ENCODE data around the gene LRRC4C.

The LRRC4C gene

DNA sequence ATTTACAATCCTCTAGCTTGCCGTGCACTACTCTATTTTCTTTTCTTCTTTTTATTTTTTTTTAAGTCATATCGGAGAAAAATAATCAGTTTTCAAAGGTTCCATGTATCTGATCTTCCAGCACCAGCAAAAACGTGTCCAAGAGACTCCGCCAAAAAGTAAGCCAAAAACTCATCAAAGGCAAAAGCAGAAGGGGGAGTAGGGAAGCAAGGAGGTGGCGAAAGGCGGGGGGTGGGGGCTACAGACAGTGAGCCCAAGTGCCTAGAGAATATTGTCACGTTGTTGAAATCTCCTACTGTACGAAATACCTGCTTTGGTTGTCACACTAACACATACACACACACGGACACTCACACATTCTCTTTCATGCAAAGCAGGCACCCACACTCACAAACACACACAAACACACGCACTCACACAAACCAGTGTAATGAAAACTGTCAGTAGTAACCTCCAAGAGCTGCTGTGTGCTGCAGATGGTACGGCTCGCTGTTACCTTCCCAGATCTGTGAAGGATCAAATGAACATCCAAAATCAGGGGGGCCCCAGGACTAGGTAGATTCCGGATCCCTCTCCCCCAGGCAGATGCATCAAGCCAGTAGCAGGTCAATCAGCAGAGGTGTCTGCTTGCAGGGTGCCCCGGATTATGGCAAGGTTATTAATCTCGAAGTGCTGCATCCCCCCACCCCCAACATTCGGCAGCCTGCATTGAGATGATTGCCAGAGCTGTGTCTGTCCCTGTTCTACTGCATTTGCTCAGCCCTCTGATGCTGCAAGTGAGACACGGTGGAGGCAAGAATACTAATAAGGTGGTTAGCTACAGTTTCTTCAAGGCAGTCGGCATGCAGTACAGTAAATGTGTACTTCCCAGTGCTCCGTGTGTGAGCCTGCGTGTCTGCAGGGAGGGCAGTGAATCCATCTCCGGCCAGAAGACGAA is at the start of gene LRRC4C:
TSS of gene LRRC4C (minus strand) at position 188 of the 937 bp plus-strand sequence.
- DNase-seq, result no peak

DNA sequence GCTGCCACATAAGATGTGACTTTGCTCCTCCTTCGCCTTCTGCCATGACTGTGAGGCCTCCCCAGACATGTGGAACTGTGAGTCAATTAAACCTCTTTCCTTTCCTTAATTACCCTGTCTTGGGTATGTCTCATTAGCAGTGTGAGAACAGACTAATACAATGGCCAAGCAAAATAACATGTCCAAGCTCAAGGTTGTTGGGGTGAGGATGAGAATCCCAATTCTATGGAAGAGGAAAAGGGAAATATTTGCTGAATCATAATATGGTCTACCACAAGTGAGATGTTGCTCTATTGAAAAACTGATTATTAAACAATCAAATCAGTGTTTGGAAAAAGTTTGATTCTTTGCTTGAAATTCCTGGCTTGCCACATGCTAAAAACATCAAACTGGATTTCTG is 48.7 kb upstream of the LRRC4C start:
- DNase-seq, result no peak

DNA sequence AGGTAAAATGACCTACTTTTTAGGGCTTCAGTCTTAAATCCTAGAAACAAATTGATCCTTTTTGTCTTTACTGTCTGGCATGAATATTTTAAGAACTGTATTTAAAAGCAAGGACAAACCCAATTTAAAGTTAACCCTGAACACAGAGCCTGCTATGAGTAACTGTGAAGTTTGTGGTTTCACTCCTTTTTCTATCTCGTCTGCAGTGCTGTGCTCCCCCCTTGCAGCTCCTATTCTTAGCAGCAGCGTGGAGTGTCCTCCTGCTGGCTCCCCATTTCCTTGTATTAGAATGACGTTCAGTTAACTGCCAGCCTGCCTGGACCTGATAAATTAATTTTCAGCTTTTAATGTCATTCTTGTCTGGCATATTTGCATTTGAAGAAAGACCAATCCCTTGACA is 40.0 kb upstream of the LRRC4C start:
- DNase-seq, result no peak

DNA sequence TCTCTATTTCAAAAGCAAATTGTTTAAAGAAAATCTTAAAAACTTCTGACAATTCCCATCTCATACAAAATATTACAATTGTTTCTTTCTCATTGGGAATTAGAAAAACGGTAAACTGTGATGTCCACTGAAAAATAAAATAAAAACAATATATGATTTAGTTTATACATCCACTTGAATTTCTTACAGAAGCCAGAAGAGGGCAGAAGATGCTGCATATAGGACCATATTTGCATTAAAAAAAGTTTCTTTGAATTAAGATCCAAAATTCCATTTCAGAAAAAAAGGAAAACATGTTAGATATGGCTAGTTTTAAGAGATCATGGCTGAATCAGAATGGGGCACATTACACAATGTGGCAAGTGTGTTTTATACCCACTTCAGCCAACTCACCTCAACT is 39.3 kb upstream of the LRRC4C start:
- no peak for DNase-seq

DNA sequence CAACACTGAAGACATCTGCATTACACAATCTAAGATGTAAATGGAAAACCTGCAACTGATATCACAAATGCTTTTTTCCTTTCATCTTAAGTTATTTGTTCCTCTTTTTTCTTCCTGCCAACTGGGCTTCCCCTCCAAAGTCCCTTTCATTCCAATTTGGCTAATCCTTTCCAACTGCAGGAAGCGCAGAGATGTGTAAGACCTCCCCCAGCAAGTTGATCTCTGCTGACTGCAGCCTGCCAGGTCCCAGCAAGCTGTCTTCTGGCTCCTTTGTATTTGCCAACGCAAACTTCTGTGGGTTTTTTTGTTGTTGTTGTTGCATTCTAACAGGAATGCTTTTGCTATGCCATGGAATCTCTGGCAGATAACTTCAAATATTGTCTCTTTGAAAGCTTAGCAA is 38.5 kb upstream of the LRRC4C start:
- DNase-seq, result no peak

DNA sequence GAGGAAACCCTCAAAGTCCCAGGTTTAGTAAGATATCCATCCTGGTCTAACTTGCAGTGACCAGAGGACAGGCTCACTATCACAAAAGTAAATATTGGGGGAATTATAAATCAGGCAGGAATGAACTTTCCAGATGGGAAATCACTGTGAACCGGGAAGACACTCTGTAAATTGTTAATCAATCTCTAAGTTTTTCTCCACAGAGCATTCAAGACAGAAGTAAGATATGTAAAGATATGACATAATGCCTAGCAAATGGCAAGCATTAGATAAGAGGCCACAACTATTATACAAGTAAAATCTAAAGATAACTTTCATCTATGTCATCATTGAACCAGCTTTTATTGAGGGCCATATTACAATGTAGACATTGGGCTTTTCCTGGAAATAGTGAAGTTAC is 35.3 kb upstream of the LRRC4C start:
- DNase-seq, result no peak

DNA sequence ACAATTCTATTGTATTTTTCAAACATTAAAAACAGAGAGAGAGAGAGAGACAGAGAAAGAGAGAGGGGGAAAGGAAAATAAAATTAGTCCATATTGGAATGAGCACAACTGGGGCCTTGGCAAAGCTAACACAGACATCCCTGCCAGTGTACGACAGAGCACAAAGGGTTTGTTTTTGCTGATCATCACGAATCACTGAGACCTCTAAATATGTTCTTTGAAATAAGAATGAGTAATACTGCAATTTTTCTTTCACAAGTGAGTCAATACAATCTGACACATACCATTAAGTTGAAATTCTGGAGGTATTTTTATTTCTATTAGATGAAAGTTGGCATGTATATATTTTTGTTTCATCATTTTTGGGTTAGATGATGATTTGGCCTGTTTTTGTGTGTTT is 27.0 kb upstream of the LRRC4C start:
- no peak for DNase-seq

DNA sequence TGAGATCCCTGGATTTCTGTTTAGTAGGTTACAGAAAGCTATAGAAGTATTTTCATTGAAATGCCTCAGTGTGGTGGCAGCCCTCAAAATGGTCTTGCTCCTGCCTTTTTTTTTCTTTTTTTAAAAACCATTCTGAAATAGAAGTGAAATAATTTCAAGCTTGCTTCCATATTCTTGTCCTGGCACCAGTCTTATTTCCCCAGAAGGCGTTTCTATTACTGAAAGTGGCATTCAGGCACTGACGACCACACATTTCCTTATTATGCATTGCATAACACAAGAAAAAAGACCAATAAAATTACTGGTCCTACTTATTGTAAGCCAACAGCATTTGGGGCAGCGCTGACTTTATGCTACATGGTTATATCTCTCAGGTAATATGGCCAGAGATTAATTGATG is 24.5 kb upstream of the LRRC4C start:
- no peak for DNase-seq

DNA sequence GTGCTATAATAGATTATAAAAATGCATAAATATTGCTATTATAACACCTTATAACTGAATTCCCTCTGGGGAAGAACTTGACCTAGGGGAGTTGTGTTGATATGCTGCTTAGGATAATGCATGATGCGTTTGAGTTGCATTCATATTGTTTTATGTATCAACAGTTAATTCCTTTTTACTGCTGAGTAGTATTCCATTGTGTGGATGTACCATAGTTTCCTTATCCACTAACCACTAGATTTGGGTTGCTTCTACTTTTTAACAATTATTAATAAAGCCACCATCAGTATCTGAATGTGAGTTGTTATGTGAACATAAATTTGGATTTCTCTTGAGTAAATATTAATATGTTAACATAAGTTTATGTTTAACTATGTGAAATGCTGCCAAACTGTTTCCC is 19.7 kb upstream of the LRRC4C start:
- no peak for DNase-seq

DNA sequence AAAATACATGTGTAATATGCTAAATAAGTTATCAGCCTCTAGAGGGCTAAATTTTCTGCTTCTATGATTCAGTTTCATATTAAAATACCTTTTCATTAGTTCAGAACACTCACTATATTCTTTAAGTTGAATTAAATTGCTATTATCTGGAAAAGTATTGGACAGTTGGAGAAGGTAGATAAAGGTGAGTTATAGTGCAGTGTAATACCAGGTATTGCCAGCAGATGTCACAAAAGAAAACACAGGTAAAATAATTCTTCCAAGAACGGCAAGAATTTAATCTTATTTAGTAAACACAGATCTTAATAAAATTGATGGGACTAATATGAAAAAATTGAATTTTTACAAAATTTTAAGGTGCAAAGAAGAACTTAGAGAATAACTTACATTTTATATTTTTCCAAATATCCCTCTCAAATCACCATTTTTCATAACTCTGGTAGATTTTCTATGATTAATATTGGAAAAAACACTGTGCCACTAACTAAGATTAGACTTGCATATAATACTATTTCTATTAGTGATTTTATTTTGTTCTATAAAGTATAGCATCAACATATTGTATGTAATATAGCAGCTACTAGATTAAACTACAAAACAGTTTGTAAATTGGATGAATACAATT is 1.7 kb upstream of the LRRC4C start:
- no peak for DNase-seq

DNA sequence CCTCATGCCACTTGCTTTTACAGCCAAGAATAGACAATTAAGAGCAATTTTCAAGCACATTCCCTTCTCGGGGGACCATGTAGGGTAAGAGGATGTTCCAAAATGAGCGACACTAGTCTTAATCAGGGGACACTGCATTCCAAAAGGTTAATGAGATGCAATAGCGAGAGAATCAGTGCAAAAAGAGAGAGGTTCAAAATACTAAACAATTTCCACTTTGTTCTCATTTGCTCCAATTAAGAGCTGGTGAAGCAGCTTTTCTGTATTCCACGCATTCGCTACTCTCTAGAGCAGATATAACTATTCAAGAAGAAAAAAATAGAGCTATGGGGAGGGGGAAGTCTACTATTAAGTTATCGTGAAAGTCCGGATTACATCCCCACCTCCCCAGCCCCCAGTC is 811 bp downstream of the LRRC4C start:
- no peak for DNase-seq

DNA sequence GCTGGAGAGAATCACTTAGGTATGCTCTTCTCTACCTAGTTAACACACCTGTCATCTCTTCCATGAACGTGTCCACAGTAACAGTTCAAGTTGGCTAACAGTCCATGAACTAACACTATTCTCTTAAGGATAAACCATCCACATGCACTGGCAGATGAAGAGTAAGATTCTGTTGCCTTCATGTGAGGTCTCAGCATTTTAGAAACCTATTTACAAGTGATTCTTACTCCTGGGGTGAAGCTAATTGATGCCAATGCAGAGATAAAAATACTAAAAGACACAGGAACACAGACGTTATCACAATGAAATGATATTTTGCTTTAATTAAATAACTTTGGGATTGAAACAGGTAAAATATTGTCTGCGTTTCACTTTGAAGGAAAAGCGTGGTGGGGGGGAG is 1.3 kb downstream of the LRRC4C start:
- DNase-seq, result no peak

DNA sequence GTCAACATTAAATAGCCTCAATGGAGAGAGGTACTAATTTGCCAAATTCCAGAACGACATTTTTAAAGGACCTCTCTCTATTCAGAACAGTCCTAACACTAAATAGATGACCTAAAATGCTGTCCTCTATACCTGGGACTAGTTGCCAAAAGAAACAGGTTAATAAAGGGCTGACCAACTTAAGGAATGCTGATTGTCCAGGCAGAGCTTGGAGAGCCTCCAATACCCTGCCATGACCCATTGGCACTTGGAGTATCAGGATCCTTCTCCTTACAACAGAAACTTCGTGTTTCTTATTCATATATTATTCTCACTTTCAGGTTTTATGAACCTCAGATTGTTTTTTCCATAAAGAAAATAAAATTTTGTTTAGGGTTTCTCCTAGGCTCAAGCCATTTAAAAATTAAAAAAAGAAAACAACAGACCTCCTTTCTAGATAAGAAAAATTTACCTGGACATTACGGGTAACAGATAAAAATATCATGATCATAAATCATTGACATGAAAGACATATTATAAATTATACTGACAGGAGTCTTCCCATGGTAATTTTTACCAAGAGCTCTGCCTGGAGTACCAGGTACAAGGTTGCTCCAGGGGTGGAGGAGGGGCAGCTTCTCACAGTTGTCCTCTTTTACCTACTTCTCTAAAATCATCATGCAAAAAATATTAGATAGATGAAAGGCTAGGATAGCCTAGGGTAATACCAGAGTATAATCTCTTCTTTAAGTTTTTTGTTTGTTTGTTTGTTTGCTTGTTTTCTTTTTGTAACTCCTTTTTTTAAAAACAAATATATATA is 2.0 kb downstream of the LRRC4C start:
- DNase-seq, result no peak

DNA sequence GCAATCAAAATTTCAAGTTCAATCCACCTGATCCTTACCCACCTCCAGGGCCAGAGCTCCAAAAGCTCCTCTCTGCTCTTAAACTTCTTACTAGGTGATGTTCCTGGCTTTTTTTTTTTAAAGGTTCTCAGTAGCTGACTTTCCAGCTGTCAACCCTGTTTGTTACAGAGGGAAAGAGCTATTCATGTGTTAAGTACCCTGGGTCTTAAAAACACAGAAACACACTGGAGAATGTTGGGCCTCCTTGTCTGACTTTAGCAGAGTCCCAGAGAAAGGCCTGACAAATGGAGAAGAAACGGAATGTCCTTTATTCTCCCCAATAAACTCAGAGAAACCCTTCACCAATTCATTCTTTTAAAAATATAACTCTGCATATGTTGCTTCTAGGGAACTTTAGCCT is 3.2 kb downstream of the LRRC4C start:
- DNase-seq, result no peak

DNA sequence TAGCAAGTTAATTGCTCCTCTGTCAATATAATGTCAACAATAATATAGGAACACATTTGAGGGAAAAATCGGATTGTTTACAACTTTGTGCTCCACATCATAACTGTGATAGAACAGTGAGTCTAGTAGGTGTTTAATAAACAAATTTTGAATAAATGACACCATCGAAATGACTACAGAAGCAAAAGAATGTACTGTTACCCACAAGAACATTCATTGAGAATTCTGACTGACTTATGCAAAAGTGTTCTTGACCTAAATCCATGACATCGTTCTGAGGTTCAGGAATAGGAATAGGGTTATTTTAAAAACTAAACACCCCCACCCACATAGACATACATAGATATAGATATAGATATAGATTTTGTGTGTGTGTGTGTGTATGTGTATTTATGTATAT is 8.4 kb downstream of the LRRC4C start:
- no peak for DNase-seq

DNA sequence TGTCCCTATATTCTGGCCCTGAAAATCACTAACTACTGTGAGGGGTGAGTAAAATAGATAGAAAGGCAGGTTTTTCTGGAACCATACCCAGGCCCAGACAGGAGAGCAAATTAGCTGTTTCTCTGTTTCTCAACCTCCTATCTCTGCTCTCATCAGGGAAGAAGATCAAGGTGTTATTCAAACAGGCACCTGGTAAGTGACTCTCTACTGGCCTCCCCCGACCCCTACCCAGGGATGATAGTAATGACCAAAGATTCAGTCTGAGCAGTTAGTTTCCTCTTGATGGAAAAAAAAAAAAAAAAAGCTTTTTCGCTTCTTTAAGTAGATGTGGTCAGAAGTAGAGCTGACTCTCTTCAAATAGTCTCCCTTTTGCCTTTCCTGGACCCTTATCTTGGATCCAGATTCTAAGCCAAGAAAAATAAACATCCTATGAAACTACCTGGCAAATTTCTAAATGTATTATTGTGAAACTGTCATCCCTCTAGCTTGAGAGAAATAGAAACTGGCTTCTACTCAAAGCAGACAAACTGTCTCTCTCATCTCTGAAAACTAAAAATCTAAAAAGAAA is 9.9 kb downstream of the LRRC4C start:
- DNase-seq, result no peak

DNA sequence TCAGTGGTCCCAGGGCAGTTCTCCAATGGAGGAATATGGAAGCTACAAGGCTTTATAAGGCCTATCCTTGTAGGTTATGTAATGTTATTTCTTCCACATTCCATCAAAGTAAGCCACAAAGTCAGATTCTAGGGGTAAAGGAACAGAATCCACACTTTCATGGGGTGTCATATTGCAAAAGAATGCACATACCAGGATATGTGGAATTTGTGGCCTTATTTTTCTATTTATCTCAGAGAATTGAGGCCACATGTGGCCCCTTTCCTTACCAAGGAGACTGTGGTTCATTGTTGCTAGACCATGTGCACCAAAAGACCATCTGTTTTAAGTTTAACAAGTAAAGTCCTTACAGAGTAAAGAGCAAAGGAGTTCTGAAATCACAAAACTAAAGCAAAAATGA is 12.9 kb downstream of the LRRC4C start:
- no peak for DNase-seq

DNA sequence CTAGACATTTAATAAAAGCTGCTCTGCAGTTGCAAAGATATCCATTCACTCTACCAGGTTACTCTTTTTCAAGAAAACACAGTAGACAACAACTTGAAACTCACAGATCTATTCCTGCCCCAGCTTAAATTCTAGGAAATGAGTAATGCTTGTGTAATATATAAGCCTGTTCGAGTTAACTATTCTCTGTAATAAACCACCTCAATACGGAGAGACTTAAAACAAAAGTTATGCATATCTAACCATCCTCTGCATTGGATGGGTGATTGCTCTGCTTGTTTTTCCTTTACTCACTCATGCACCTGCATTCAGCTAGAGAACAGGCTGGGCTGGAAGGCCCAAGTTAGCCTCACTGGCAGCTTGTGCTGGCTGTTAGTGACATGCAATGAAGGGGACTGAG is 13.3 kb downstream of the LRRC4C start:
- DNase-seq, result no peak

DNA sequence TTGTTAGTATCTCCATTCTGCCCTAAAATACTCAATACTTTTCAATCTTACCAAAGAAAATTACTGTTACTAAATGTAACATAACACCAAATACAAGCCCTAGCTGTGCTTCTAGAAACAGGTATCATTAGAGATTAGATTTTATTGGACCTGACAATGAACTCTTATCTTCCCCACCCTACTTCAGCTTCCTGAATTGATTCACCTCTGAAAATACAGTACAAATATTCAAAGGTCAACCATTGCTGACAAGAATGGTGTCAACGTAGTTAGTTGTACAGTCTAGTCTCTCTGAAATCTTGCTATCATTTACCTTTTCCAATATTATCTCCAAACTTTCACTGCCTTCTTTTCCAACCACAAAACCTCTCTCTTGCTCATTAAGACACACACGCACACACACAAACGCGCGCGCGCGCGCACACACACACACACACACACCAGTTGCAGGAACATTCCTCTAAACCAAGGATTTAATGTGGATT is 22.4 kb downstream of the LRRC4C start:
- no peak for DNase-seq

DNA sequence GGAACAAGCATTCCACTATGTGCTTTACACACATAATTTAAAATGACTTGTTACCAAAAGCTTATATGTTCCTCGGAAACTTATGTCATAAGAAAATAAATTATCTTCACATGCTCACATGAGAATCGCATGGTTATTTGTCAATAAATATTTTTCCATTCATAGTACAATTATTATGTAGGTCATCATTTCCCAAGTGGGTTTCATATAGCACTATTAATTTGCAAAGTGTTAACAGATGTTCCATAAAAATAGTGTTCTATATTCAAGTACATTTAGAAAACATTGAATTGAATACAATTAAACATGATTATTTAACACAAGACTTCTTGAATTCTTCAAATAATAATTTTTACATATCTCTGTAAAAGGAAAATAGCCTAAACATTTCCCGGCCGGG is 23.9 kb downstream of the LRRC4C start:
- DNase-seq, result no peak

DNA sequence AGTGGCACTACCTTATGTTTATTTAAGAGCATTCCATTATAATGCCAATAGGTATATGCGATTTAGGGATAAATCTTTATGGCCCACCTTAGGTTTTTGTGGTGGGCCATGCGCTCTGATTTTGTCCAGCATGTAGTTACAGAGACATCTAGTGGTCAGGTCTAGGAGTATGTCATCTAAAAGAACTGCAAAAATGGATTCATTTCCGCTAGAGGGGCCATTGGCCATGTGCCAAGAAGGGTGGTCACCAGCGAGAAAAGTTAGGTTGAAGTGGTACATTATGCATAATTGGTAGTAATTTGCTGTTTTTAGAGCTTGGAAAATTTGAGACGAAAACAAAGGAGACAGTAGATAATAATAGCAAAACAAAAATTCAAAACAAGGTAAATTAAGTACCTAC is 27.7 kb downstream of the LRRC4C start:
- DNase-seq, result no peak

DNA sequence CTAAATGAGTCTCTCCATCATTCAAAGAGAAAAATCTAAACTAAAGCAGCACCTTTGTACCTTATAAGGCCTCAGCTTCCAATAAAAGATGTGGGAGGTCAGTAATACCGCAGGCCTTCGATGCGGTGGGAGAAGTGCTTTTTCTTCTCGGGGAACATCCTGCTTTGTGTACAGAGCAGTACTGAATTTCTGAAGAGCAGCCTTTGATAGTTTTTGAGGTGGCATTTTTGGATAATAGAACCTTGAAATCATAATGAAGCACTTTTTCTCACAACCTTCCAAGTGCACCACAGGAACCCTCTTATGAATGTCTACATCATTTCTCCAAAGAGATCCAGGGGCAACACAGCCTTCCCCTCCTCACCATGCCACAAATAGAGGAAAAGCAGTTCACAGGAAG is 39.6 kb downstream of the LRRC4C start:
- no peak for DNase-seq

DNA sequence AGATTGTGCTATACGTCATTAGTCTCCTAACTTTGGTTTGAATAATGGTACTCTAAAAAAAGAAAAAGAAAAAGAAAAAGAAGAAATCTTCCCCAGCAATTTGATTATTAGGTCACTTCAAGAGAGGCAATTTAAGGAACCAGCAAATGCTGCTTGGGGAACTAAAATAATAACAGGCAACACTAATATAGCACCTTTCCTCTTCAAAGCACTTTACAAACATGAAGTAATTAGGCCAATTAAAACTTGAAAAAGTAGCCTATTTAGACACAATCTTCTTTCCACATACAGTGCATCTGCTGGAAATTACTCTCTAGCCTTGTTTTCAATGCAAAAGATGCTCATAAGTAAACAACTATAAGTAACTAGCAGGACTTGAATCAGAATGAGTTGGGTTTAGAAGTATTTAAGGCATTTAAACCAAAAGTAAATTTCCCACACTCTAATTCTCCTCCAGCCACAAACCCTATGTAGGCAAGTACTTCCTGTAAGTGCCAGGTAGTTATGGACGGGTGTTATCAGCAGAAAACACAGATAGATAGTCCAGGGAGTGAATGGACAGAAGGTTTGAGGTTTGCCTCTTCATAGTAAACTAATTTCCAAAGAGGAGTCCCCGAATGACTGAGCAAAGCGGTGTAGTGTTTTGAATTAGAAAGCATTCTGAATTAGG is 44.5 kb downstream of the LRRC4C start:
- no peak for DNase-seq

All from activated CD8-positive, alpha-beta memory T cell treated with anti-CD3 and anti-CD28 coated beads for 24 hours (primary cell).